B cell (primary cell): Measurements from ENCODE around the gene MRPL16.

Source experiments
- CTCF ChIP-seq: fragments of 200-600 bp; IDR thresholded peaks from one replicate; pipeline ENCODE4 v1.8.0; 2022; ENCODE audit warnings: antibody characterized with exemption, mild to moderate bottlenecking
- EZH2 ChIP-seq: IDR thresholded peaks from 2 replicates; pipeline ENCODE4 v1.6.1; 2012; ENCODE audit warnings: borderline replicate concordance, low read depth, mild to moderate bottlenecking, moderate library complexity, low read length; ENCODE audit not compliant: insufficient read depth, poor library complexity, severe bottlenecking

- no peak for TF ChIP-seq CTCF
- TF ChIP-seq EZH2, result no peak
Measured at GRCh38 chr11:59760771-59761170, 49.8 kb downstream of the MRPL16 start.
